NCI-H1048 (cell line): ENCODE data around the gene FAM3D.

ENCODE experiments used
- DNase-seq: peaks from one replicate; lab custom pipeline; 2025; lab: John Stamatoyannopoulos, UW

The FAM3D gene

GRCh38 chr3:58591517-58592510 lies 74.8 kb downstream of the FAM3D start:
- no peak for DNase-seq

- DNase-seq, result no peak
These were observed 78.5 kb downstream of the FAM3D start for GRCh38 chr3:58588030-58588614.

GRCh38 chr3:58586776-58587192 lies 79.8 kb downstream of the FAM3D start:
- DNase-seq, result no peak

- DNase-seq, result no peak
These were observed 80.6 kb downstream of the FAM3D start for GRCh38 chr3:58585994-58586393.

GRCh38 chr3:58585005-58585786 lies 81.4 kb downstream of the FAM3D start:
- DNase-seq, result peak; percentile 45

DNA sequence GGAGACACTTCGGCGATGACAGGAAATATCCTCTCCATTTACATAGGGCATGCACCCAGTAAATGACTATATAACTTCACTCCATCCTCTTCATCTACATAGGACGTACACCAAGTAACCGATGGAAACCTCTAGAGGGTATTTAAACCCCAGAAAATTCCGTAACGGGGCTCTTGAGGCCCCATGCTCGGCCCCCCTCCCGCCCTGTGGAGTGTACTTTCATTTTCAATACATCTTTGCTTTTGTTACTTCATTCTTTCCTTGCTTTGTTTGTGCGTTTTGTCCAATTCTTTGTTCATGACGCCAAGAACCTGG lies 81.9 kb downstream of the FAM3D start:
- DNase-seq, result no peak
